ENCODE results near the gene ARHGAP4. TPM values are rescaled to one million over a fixed set of nuclear protein-coding genes. Genes with fewer than 3 reads are reported as not detected.

The ARHGAP4 gene
- total and polyA plus RNA-seq, 2 donors (not counting 1 experiment from before 2014, with no cell fraction given): 0.51 to 1.5 TPM

DNA sequence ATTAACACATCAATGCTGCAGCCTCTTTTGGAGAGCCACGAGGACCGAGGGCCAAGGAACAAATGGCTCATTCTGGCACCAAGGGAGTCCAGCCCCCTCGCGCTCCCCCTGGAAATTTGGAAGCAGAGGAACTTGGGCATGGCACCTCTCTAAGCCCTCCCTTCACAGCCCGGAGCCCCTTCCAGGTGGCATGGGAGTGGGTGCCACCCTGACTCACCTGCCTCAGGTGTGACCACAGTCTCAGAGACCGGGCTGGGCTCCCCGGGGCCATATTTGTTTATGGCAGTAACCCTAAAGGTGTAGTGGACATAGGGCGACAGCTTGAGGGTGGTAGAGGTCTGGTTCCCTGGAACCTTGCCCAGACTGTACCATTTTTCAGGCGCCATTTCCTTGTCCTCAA is 58.9 kb downstream of the ARHGAP4 start:
- no peak for DNase-seq (ENCODE audit: low read depth in 2 of 2)
- Histone ChIP-seq H3K4me3 (replicated peaks in 1 of 4; ENCODE audit: control extremely low read depth in 1 of 4, insufficient read depth in 1 of 4, low read depth in 3 of 4, low read length in 4 of 4) (no peak overlapping the region), H3K79me2 (ENCODE audit: control insufficient read depth, insufficient read depth, low read length) (no peaks in the 10 kb centered on the region), H3K9ac (ENCODE audit: insufficient read depth, low read length) (no peak overlapping the region), H3K9me3 (ENCODE audit: control insufficient read depth, insufficient read depth, low read depth, low read length) (no peaks in the 10 kb centered on the region), H4K20me1 (ENCODE audit: control insufficient read depth, extremely low read depth, insufficient read depth, low read length) (no peaks in the 10 kb centered on the region), H3K36me3 (ENCODE audit: control insufficient read depth, insufficient read depth, low read length) (no peaks in the 10 kb centered on the region), H3K27me3 (ENCODE audit: control insufficient read depth, insufficient read depth, low read length) (no peaks in the 10 kb centered on the region), H3K27ac (ENCODE audit: insufficient read depth, low read length) (no peak overlapping the region), H3K4me1 (ENCODE audit: control insufficient read depth, extremely low read depth, insufficient read depth, low read length) (no peaks in the 10 kb centered on the region), H2AFZ (ENCODE audit: low read length) (no peak overlapping the region), H3K4me2 (ENCODE audit: extremely low read depth, insufficient read depth, low read length) (no peak overlapping the region)
- TF ChIP-seq EZH2 (IDR thresholded peaks at IDR 0.05; ENCODE audit: low read length, missing control alignments): no peak

DNA sequence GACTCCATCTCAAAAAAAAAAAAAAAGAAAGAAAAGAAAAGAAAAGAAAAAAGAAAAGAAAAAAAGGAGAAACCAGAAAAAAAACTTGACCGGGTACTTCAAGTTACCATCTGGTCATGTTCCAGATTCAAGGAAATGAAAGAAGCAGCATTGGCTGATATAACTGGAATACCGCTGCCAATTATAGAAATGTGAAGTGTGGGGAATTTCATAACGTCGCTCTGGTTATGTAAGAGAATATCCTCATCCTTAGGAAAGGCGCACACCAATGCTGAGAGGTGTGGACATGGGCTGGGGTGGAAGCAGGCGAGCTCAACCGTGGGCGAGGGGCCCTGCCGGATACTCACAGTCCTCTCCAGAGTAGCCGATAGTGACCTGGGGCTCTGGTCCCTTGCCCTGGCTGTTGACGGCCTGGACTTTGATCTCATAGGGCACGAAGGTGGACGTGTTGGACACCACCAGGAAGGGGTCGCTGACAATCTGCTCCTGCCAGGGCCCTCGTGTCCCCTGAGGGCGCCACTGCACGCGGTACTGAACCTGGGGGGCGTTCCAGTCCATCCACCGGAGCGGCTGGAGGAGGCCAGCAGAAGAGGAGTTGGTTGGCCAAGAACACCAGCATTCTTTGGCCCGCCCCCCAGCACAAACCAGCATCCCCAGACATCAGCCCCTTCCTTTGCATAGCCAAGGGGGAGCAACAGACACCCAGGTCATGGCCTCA is 59.6 kb downstream of the ARHGAP4 start:
- Histone ChIP-seq H4K20me1 (ENCODE audit: control insufficient read depth, extremely low read depth, insufficient read depth, low read length) (no peaks in the 10 kb centered on the region), H3K4me1 (ENCODE audit: control insufficient read depth, extremely low read depth, insufficient read depth, low read length) (no peaks in the 10 kb centered on the region), H2AFZ (ENCODE audit: low read length) (no peak overlapping the region), H3K4me2 (ENCODE audit: extremely low read depth, insufficient read depth, low read length) (no peak overlapping the region), H3K27me3 (ENCODE audit: control insufficient read depth, insufficient read depth, low read length) (no peaks in the 10 kb centered on the region), H3K9me3 (ENCODE audit: control insufficient read depth, insufficient read depth, low read depth, low read length) (no peaks in the 10 kb centered on the region), H3K9ac (ENCODE audit: insufficient read depth, low read length) (no peak overlapping the region), H3K27ac (ENCODE audit: insufficient read depth, low read length) (no peak overlapping the region), H3K4me3 (replicated peaks in 1 of 4; ENCODE audit: control extremely low read depth in 1 of 4, insufficient read depth in 1 of 4, low read depth in 3 of 4, low read length in 4 of 4) (no peak overlapping the region), H3K36me3 (ENCODE audit: control insufficient read depth, insufficient read depth, low read length) (no peaks in the 10 kb centered on the region), H3K79me2 (ENCODE audit: control insufficient read depth, insufficient read depth, low read length) (no peaks in the 10 kb centered on the region)
- no peak for DNase-seq (ENCODE audit: low read depth in 2 of 2)
- TF ChIP-seq CTCF (conservative IDR thresholded peaks at IDR 0.05 in 1 of 2, IDR thresholded peaks at IDR 0.05 in 1 of 2; ENCODE audit: low read depth in 1 of 2, low read length in 2 of 2) (no peak), EZH2 (IDR thresholded peaks at IDR 0.05; ENCODE audit: low read length, missing control alignments) (no peak)

DNA sequence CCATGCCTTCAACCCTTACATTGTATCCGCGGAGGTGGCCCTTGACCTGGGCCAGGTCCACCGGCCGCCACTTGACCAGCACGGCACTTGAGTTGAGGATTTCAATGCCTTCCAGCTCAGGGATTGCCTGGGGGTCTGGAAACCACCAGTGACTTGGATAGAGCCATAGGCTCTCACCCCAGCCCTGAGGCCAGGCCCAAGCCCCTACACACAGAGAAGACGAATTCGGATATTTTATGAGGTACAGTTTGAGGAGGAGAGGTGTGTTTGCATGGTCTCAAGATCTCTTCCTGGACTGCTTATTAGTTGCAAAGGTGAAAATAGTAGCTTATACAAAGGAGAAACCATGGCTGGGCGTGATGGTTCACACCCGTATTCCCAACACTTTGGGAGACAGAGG is 60.4 kb downstream of the ARHGAP4 start:
- no peak overlapping the region for H3K4me2 ChIP-seq (ENCODE audit: extremely low read depth, insufficient read depth, low read length)
- H3K9me3 ChIP-seq (ENCODE audit: control insufficient read depth, insufficient read depth, low read depth, low read length): no peaks in the 10 kb centered on the region
- H3K4me3 ChIP-seq (replicated peaks in 1 of 4; ENCODE audit: control extremely low read depth in 1 of 4, insufficient read depth in 1 of 4, low read depth in 3 of 4, low read length in 4 of 4): no peak overlapping the region
- H3K36me3 ChIP-seq (ENCODE audit: control insufficient read depth, insufficient read depth, low read length): no peaks in the 10 kb centered on the region
- TF ChIP-seq EZH2 (IDR thresholded peaks at IDR 0.05; ENCODE audit: low read length, missing control alignments) (no peak), CTCF (conservative IDR thresholded peaks at IDR 0.05 in 1 of 2, IDR thresholded peaks at IDR 0.05 in 1 of 2; ENCODE audit: low read depth in 1 of 2, low read length in 2 of 2) (no peak)
- H2AFZ ChIP-seq (ENCODE audit: low read length): no peak overlapping the region
- H3K27ac ChIP-seq (ENCODE audit: insufficient read depth, low read length): no peak overlapping the region
- no peaks in the 10 kb centered on the region for H3K27me3 ChIP-seq (ENCODE audit: control insufficient read depth, insufficient read depth, low read length)
- H3K79me2 ChIP-seq (ENCODE audit: control insufficient read depth, insufficient read depth, low read length): no peaks in the 10 kb centered on the region
- H4K20me1 ChIP-seq (ENCODE audit: control insufficient read depth, extremely low read depth, insufficient read depth, low read length): no peaks in the 10 kb centered on the region
- H3K4me1 ChIP-seq (ENCODE audit: control insufficient read depth, extremely low read depth, insufficient read depth, low read length): no peaks in the 10 kb centered on the region
- no peak for DNase-seq (ENCODE audit: low read depth in 2 of 2)
- H3K9ac ChIP-seq (ENCODE audit: insufficient read depth, low read length): no peak overlapping the region

Data from fibroblast of lung (primary cell).